ENCODE data around the gene RPL26. TPM values are rescaled to one million over a fixed set of nuclear protein-coding genes. Genes with fewer than 3 reads are reported as not detected.
A peak's percentile ranks its signal among the peaks of the same experiment; 100 is the strongest.

RPL26 gene
- total RNA-seq (ENCODE audit: unreplicated experiment): 1,901 TPM
- long read RNA-seq, transcript RPL26-206 (4 exons, 763 nt): minor isoform, 5 of 1,653 reads
- long read RNA-seq, transcript RPL26-209 (4 exons, 870 nt): minor isoform, 6 of 1,653 reads
- long read RNA-seq, transcript RPL26-214 (4 exons, 528 nt): major isoform, 1,465 of 1,653 reads
- long read RNA-seq, partial matches to known transcripts: 113 of 1,653 reads
- long read RNA-seq, other reads (novel, unspliced or antisense): 63 of 1,653 reads

GRCh38 chr17:8383143-8383822 is at the start of gene RPL26:
Gene RPL26, minus strand, starts transcription at chr17:8383193. Its CDS starts 883 bp downstream, at chr17:8382310.
- Mint-ChIP-seq H3K9me3 (ENCODE audit: unreplicated experiment) (no peaks in the 10 kb centered on the region), H3K4me1 (ENCODE audit: unreplicated experiment) (peaks cover 49% of the 10 kb centered on the region), H3K27me3 (ENCODE audit: unreplicated experiment) (peaks cover 19% of the 10 kb centered on the region), H3K4me3 (ENCODE audit: unreplicated experiment) (peak within 1 kb of the TSS; percentile 100), H3K27ac (ENCODE audit: unreplicated experiment) (peak within 1 kb of the TSS; percentile 94), H3K36me3 (ENCODE audit: low read depth, unreplicated experiment) (peaks cover 23% of the 10 kb centered on the region)
- peak; percentile 92 for DNase-seq (ENCODE audit: low spot score)
- TF ChIP-seq CTCF (IDR thresholded peaks at IDR 0.05; ENCODE audit: unreplicated experiment): peak; percentile 100

- Mint-ChIP-seq H3K9me3 (ENCODE audit: unreplicated experiment) (no peaks in the 10 kb centered on the region), H3K27me3 (ENCODE audit: unreplicated experiment) (peaks cover 3% of the 10 kb centered on the region), H3K36me3 (ENCODE audit: low read depth, unreplicated experiment) (no peaks in the 10 kb centered on the region), H3K27ac (ENCODE audit: unreplicated experiment) (no peak overlapping the region), H3K4me1 (ENCODE audit: unreplicated experiment) (peaks cover 3% of the 10 kb centered on the region), H3K4me3 (ENCODE audit: unreplicated experiment) (no peak overlapping the region)
- no peak for TF ChIP-seq CTCF (IDR thresholded peaks at IDR 0.05; ENCODE audit: unreplicated experiment)
- DNase-seq (ENCODE audit: low spot score): no peak
These were observed 48.0 kb upstream of the RPL26 start for GRCh38 chr17:8430966-8431365.

GRCh38 chr17:8426802-8427201 is 43.8 kb upstream of the RPL26 start:
- Mint-ChIP-seq H3K27ac (ENCODE audit: unreplicated experiment) (no peak overlapping the region), H3K9me3 (ENCODE audit: unreplicated experiment) (no peaks in the 10 kb centered on the region), H3K4me1 (ENCODE audit: unreplicated experiment) (peaks cover 10% of the 10 kb centered on the region), H3K36me3 (ENCODE audit: low read depth, unreplicated experiment) (no peaks in the 10 kb centered on the region), H3K27me3 (ENCODE audit: unreplicated experiment) (peaks cover 4% of the 10 kb centered on the region), H3K4me3 (ENCODE audit: unreplicated experiment) (no peak overlapping the region)
- no peak for DNase-seq (ENCODE audit: low spot score)
- no peak for TF ChIP-seq CTCF (IDR thresholded peaks at IDR 0.05; ENCODE audit: unreplicated experiment)

GRCh38 chr17:8426094-8426720 is 43.2 kb upstream of the RPL26 start:
- no peak for TF ChIP-seq CTCF (IDR thresholded peaks at IDR 0.05; ENCODE audit: unreplicated experiment)
- Mint-ChIP-seq H3K4me3 (ENCODE audit: unreplicated experiment) (no peak overlapping the region), H3K27me3 (ENCODE audit: unreplicated experiment) (peaks cover 4% of the 10 kb centered on the region), H3K36me3 (ENCODE audit: low read depth, unreplicated experiment) (no peaks in the 10 kb centered on the region), H3K9me3 (ENCODE audit: unreplicated experiment) (no peaks in the 10 kb centered on the region), H3K4me1 (ENCODE audit: unreplicated experiment) (peaks cover 10% of the 10 kb centered on the region), H3K27ac (ENCODE audit: unreplicated experiment) (no peak overlapping the region)
- no peak for DNase-seq (ENCODE audit: low spot score)

- Mint-ChIP-seq H3K27ac (ENCODE audit: unreplicated experiment) (no peak overlapping the region), H3K36me3 (ENCODE audit: low read depth, unreplicated experiment) (no peaks in the 10 kb centered on the region), H3K27me3 (ENCODE audit: unreplicated experiment) (peaks cover 4% of the 10 kb centered on the region), H3K4me3 (ENCODE audit: unreplicated experiment) (no peak overlapping the region), H3K9me3 (ENCODE audit: unreplicated experiment) (no peaks in the 10 kb centered on the region), H3K4me1 (ENCODE audit: unreplicated experiment) (peaks cover 16% of the 10 kb centered on the region)
- no peak for DNase-seq (ENCODE audit: low spot score)
- TF ChIP-seq CTCF (IDR thresholded peaks at IDR 0.05; ENCODE audit: unreplicated experiment): no peak
These were observed 38.6 kb upstream of the RPL26 start for GRCh38 chr17:8421571-8421970.

Measured in endothelial cell (in vitro differentiated cells).